AG04449 (cell line): ENCODE results near the gene SBNO2.
A peak's percentile ranks its signal among the peaks of the same experiment; 100 is the strongest.
"Not testable (repeated sequence)": the region's sequence is repeated elsewhere in the genome, so short reads cannot be mapped to it uniquely, and the experiment has no call there.

Experiments used
- CTCF ChIA-PET: fragments of 350-600 bp; formaldehyde crosslinking; extraction: SDS; loops from one replicate; lab custom pipeline; 2021; ENCODE audit warnings: antibody characterized with exemption; lab: Yijun Ruan, JAX
- POLR2A ChIA-PET: fragments of 400-600, 350-600 bp; formaldehyde crosslinking; extraction: SDS; loops from one replicate; lab custom pipeline; 2020; ENCODE audit warnings: antibody characterized with exemption, inconsistent platforms; lab: Yijun Ruan, JAX
- DNase-seq: peaks from one replicate; pipeline ENCODE4 v3.0.0-alpha.2; 2010; ENCODE audit warnings: low read depth, low spot score
- H3K4me3 ChIP-seq: 2 replicates; pipeline ENCODE4 v1.5.1; 2011; ENCODE audit warnings: low read depth, mild to moderate bottlenecking, control low read depth, low read length
- CTCF ChIP-seq: IDR thresholded peaks from one replicate; pipeline ENCODE4 v1.5.1; 2011; ENCODE audit warnings: mild to moderate bottlenecking, moderate library complexity, low read length, control low read depth, inconsistent platforms; ENCODE audit not compliant: insufficient read depth; ENCODE audit errors: missing control alignments

Gene SBNO2

GRCh38 chr19:1116726-1117581, 57.1 kb downstream of the SBNO2 start:
- CTCF ChIA-PET, result interaction anchor here (0.6 to 6.0 kb wide), 6 partner anchors 12 to 124 kb away, joined by 3 to 97 read pairs (median 3); no protein-coding TSS in a partner anchor
- H3K4me3 ChIP-seq, result no peak overlapping the region
- no peak for DNase-seq
- POLR2A ChIA-PET, result no interaction called here
- no peak for TF ChIP-seq CTCF

- H3K4me3 ChIP-seq, result no peak overlapping the region
- ChIA-PET POLR2A (no interaction called here), CTCF (interaction anchor here (1.0 to 6.0 kb wide), 3 partner anchors 62 to 125 kb away, joined by 3 to 97 read pairs (median 4); no protein-coding TSS in a partner anchor)
- no peak for TF ChIP-seq CTCF
- DNase-seq, result no peak
Measured at GRCh38 chr19:1115646-1116420, 58.2 kb downstream of the SBNO2 start.

GRCh38 chr19:1114728-1115127, 59.3 kb downstream of the SBNO2 start:
- CTCF ChIA-PET, result interaction anchor here (1.1 to 6.0 kb wide), 4 partner anchors 10 to 85 kb away, joined by 3 to 97 read pairs (median 34); no protein-coding TSS in a partner anchor

GRCh38 chr19:1113986-1114483, 60.0 kb downstream of the SBNO2 start:
- POLR2A ChIA-PET, result interaction anchor here (0.6 to 2.3 kb wide), 6 partner anchors 11 to 155 kb away, joined by 3 to 15 read pairs (median 5); partner anchors contain the start of genes CIRBP and GPX4
- no peak for DNase-seq
- no peak for TF ChIP-seq CTCF
- H3K4me3 ChIP-seq, result no peak overlapping the region
- CTCF ChIA-PET, result interaction anchor here (0.7 to 6.0 kb wide), 27 partner anchors 8 to 130 kb away, joined by 3 to 97 read pairs (median 7); partner anchors contain the start of genes ATP5F1D and GPX4

More at GRCh38 chr19:1114728-1115127, 59.3 kb downstream of the SBNO2 start:
- POLR2A ChIA-PET, DNase-seq, H3K4me3 ChIP-seq: not testable (repeated sequence)

- ChIA-PET CTCF (interaction anchor here (0.7 to 6.0 kb wide), 32 partner anchors 9 to 130 kb away, joined by 3 to 97 read pairs (median 6); partner anchors contain the start of genes ATP5F1D and GPX4), POLR2A (interaction anchor here (0.6 to 2.3 kb wide), 7 partner anchors 10 to 156 kb away, joined by 3 to 15 read pairs (median 5); partner anchors contain the start of genes CIRBP and GPX4)
- peak; percentile 95 for TF ChIP-seq CTCF
Measured at GRCh38 chr19:1113030-1113985, 60.8 kb downstream of the SBNO2 start.

More at GRCh38 chr19:1113030-1113985, 60.8 kb downstream of the SBNO2 start:
- no peak overlapping the region for H3K4me3 ChIP-seq
- peak; percentile 47 for DNase-seq
